Measurements from ENCODE around the gene ELOB. TPM values are rescaled to one million over a fixed set of nuclear protein-coding genes. Genes with fewer than 3 reads are reported as not detected.

The ELOB gene
- total and polyA plus RNA-seq, 2 of the 13 experiments (the other 11 are each of a cell fraction or from before 2014, with no cell fraction given): 208 to 225 TPM

DNA sequence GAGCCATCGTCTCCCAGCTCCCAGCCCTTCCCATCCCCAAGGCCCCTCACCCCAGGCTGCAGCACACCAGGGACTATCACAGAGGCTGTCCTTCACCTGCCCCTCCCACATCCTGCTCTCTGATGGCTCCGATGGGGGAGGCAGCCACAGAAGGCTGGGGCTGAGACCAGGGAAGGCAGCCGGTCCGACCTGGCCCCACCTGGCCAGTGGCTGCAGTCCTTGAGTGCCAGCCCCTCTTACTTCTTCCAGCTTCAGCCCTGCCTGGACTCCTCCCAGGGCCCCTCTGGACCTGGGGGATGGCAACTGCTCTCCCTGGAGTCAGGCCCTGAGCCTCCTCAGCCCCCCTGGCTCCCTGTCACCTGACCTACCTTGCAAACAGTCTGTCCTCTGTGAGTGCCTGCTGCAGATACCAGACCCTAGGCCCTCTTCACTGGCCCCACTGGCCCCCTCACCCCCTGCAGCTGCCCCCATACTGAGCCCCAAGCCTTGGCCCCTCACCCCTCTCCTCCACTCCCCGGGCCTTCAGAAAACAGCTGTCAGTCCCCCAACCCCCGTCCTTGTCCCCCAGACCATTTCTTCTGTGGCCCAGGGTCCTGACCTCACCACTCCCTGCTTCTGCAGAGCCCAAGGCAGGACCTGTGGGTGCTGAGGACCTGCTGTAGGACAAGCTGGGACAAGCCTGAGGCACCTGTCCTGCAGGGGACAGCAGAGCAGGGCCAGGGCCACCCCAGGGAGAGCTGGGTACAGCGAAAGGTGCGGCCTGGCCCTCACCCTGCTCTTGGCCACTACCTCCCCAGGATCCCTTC, 37.3 kb downstream of the ELOB start (continued):
- peak; percentile 91 for TF ChIP-seq SP5 (CRISPR knock-in tag; IDR thresholded peaks at IDR 0.05; ENCODE audit: borderline replicate concordance, low read depth)
- TF ChIP-seq HNF4A (CRISPR knock-in tag; IDR thresholded peaks at IDR 0.05): peak; percentile 8; the same call in 1 of the 2 replicates
- TF ChIP-seq KDM3A (CRISPR knock-in tag; IDR thresholded peaks at IDR 0.05; ENCODE audit: low read depth): 0 out of 2 replicates have a peak, but pooled peaks have one; percentile 40
- TF ChIP-seq GTF2F1 (IDR thresholded peaks at IDR 0.05; ENCODE audit: low read length): no peak
- no peak for TF ChIP-seq PHF20 (CRISPR knock-in tag; IDR thresholded peaks at IDR 0.05)
- peak; percentile 46; the same call in 1 of the 2 replicates for TF ChIP-seq KAT8 (CRISPR knock-in tag; IDR thresholded peaks at IDR 0.05)
- TF ChIP-seq KLF16 (CRISPR knock-in tag; IDR thresholded peaks at IDR 0.05): 0 out of 4 replicates have a peak, but pooled peaks of 1 of the 2 experiments have one; percentile 42
- peak; percentile 75; the same call in 1 of the 2 replicates for TF ChIP-seq BRD4 (CRISPR knock-in tag; IDR thresholded peaks at IDR 0.05)
- TF ChIP-seq ZNF263 (CRISPR knock-in tag; IDR thresholded peaks at IDR 0.05): 0 out of 2 replicates have a peak, but pooled peaks have one; percentile 23
- TF ChIP-seq GMEB1 (CRISPR knock-in tag; IDR thresholded peaks at IDR 0.05; ENCODE audit: borderline replicate concordance): 0 out of 2 replicates have a peak, but pooled peaks have one; percentile 27
- TF ChIP-seq PHF8 (CRISPR knock-in tag; IDR thresholded peaks at IDR 0.05): 0 out of 2 replicates have a peak, but pooled peaks have one; percentile 39
- TF ChIP-seq YEATS2 (CRISPR knock-in tag; IDR thresholded peaks at IDR 0.05; ENCODE audit: borderline replicate concordance): peak; percentile 22; the same call in 1 of the 2 replicates
- TF ChIP-seq ZNF605 (CRISPR knock-in tag; IDR thresholded peaks at IDR 0.05): no peak
- peak; percentile 10; the same call in 1 of the 2 replicates for TF ChIP-seq THAP11 (CRISPR knock-in tag; IDR thresholded peaks at IDR 0.05)

Data from HepG2 (cell line).